Esophagus squamous epithelium (tissue), 5 donors: ENCODE measurements around the gene ATXN1. TPM values are rescaled to one million over a fixed set of nuclear protein-coding genes. Genes with fewer than 3 reads are reported as not detected.

ENCODE experiments used
- DNase-seq: peaks from one replicate; lab custom pipeline; 2025; lab: John Stamatoyannopoulos, UW
- H3K27ac ChIP-seq, 4 donors: fragments of 200-600 bp; sonication (generic); one replicate each; pipeline ENCODE4 v1.5.1; 2016 to 2019; ENCODE audit warnings: mild to moderate bottlenecking in 1 of 4
- H3K27me3 ChIP-seq, 4 donors: fragments of 200-600 bp; sonication (generic); 1 replicate in 3 of 4; 2 replicates in 1 of 4; pipeline versions ENCODE4 v1.5.1 to v1.6.0; 2017 to 2021; ENCODE audit warnings: antibody characterized with exemption in 1 of 4
- H3K36me3 ChIP-seq, 3 donors: fragments of 200-600 bp; sonication (generic); one replicate each; pipeline ENCODE4 v1.5.1; 2016 to 2019
- H3K4me1 ChIP-seq, 3 donors: fragments of 200-600 bp; sonication (generic); one replicate each; pipeline ENCODE4 v1.5.1; 2017 to 2019
- H3K4me3 ChIP-seq, 4 donors: fragments of 200-600 bp; sonication (generic); 1 replicate in 3 of 4; 2 replicates in 1 of 4; pipeline ENCODE4 v1.5.1; 2016 to 2019; ENCODE audit warnings: mild to moderate bottlenecking in 2 of 4, moderate library complexity in 1 of 4
- H3K9me3 ChIP-seq, 3 donors: fragments of 200-600 bp; sonication (generic); one replicate each; pipeline ENCODE4 v1.5.1; 2016 to 2019
- CTCF ChIP-seq, 6 experiments: fragments of 450-650 bp in 4 of 6; fragments of 200-600 bp in 2 of 6; sonication (generic) in 2 of 6; IDR thresholded peaks; one replicate each; pipeline ENCODE4 v1.5.1; 2016 to 2019; ENCODE audit warnings: antibody characterized with exemption in 6 of 6, mild to moderate bottlenecking in 4 of 6, moderate library complexity in 4 of 6
- POLR2A ChIP-seq, 4 donors: fragments of 450-650 bp; IDR thresholded peaks; one replicate each; pipeline ENCODE4 v1.6.1; 2017; ENCODE audit warnings: antibody characterized with exemption in 4 of 4, mild to moderate bottlenecking in 4 of 4, moderate library complexity in 3 of 4
- WGBS, 2 donors: methylation state at CpG; one replicate each; pipeline ENCODE4 v1.1.5; 2018; 5-methylcytosine and 5-hydroxymethylcytosine counted together
- intact Hi-C: fragments of 100-400 bp; cut with DNase I; formaldehyde crosslinking; loops from one replicate; pipeline ENCODE4 v1.15.0; 2022
- total RNA-seq, 4 donors: library from RNA; depleted of rRNA; stranded (reverse); fragments of >200 nt; gene quantifications; one replicate each; pipeline ENCODE4 v1.1.0, GENCODE V29; 2016
- donor health status: DM: yes; HTN: yes; CAD: no.

Gene ATXN1
- total RNA-seq, 4 donors from 2014 or later = 17.5 to 50.5 (median 28.5) TPM

GRCh38 chr6:16762550-16763477, 1.6 kb upstream of the ATXN1 start:
- intact Hi-C loops = loop anchor here (10.0 kb wide), 1 partner anchor 248 kb away; no protein-coding TSS in a partner anchor
- no peak for DNase-seq

GRCh38 chr6:16762268-16762549, 949 bp upstream of the ATXN1 start:
- DNase-seq = no peak
- WGBS, 2 donors = 0% methylated on average over 11 of the region's 21 CpGs; no CpG with 5 or more reads in 1 of the 2 donors
- Histone ChIP-seq H3K36me3 (peaks cover 0 to 3% (median 0%) of the 10 kb centered on the region in 3 donors), H3K27me3 (no peaks in the 10 kb centered on the region), H3K9me3 (no peaks in the 10 kb centered on the region), H3K27ac (peak overlapping the region; percentile 97 to 100 (median 99)), H3K4me1 (peaks cover 4 to 66% (median 18%) of the 10 kb centered on the region in 3 donors), H3K4me3 (peak overlapping the region; percentile 79 to 100 (median 98))
- TF ChIP-seq POLR2A (IDR thresholded peaks at IDR 0.05) = no peak
- no peak for TF ChIP-seq CTCF (IDR thresholded peaks at IDR 0.05)
- intact Hi-C loops = loop anchor here (10.0 kb wide), 1 partner anchor 247 kb away; no protein-coding TSS in a partner anchor

More at GRCh38 chr6:16762550-16763477, 1.6 kb upstream of the ATXN1 start:
- Histone ChIP-seq H3K27ac (peak overlapping the region; percentile 97 to 100 (median 99)), H3K4me1 (peaks cover 4 to 65% (median 15%) of the 10 kb centered on the region in 3 donors), H3K9me3 (no peaks in the 10 kb centered on the region), H3K27me3 (no peaks in the 10 kb centered on the region), H3K4me3 (peak overlapping the region; percentile 79 to 100 (median 98)), H3K36me3 (no peaks in the 10 kb centered on the region)
- WGBS, 2 donors = 1% methylated on average over 23 of the region's 32 CpGs
- TF ChIP-seq CTCF (IDR thresholded peaks at IDR 0.05) = peak; percentile 51 to 84 (median 70)
- no peak for TF ChIP-seq POLR2A (IDR thresholded peaks at IDR 0.05)

- 0% methylated on average over 8 of the region's 71 CpGs; no CpG with 5 or more reads in 1 of the 2 donors for WGBS, 2 donors
- intact Hi-C loops = loop anchor here (10.0 kb wide), 1 partner anchor 247 kb away; no protein-coding TSS in a partner anchor
- DNase-seq = peak; percentile 65
These were observed 409 bp upstream of the ATXN1 start for GRCh38 chr6:16761471-16762267.

More at GRCh38 chr6:16761471-16762267, 409 bp upstream of the ATXN1 start:
- Histone ChIP-seq H3K27ac (peak overlapping the region; percentile 97 to 100 (median 99)), H3K36me3 (peaks cover 0 to 3% (median 0%) of the 10 kb centered on the region in 3 donors), H3K4me1 (peaks cover 4 to 66% (median 18%) of the 10 kb centered on the region in 3 donors), H3K27me3 (no peaks in the 10 kb centered on the region), H3K4me3 (peak overlapping the region; percentile 79 to 100 (median 98)), H3K9me3 (no peaks in the 10 kb centered on the region)
- TF ChIP-seq CTCF (IDR thresholded peaks at IDR 0.05) (peak in 5 of 6 experiments; percentile 7 to 45 (median 33)), POLR2A (IDR thresholded peaks at IDR 0.05) (peak in 2 of 4 donors; percentile 19 to 67)
